Retina (tissue), 1 donor: ENCODE data around the gene ALK.

Experiments
- DNase-seq: peaks from one replicate; pipeline ENCODE4 v3.0.0-alpha.2; 2016

Gene ALK

GRCh38 chr2:29787473-29788465 is 133.6 kb downstream of the ALK start:
- DNase-seq, result no peak

DNA sequence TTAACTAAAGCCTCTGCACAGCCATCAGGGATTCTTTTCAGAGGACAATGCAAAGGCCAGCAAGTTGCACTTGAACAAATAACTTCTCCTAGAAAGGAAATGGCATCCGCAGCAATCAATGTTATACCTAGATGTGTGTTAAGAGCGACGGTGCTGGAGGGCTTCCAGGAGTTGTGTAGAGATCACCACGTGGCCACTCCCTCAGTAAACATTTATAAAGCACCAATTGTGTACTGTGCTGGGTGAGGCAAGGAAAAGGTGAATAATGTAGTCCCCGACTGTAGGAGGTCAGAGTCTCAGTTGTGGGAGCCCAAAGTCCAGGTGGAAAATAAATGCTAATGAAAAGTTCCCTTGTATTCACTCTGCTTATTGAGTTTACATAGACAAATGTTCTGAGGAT is 135.0 kb downstream of the ALK start:
- no peak for DNase-seq

DNA sequence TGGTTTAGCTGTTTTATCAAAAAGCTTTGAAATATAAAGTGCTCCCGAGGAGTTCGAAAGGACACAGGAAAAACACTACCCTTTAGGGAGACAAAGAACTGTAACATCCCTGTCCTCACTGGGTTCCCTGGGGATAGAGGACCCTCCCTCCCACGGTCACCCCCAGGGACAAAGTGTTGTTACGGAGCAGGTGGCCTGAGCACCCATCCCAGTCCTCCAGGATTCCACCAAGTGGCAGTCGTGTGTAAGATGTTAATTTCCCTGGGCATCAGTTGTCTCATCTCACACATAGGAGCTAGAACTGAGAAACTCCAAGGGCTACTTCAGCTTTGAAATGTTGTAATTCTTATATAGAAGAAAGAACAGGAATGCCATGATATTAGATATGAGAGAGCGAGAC is 137.7 kb downstream of the ALK start:
- DNase-seq, result no peak

DNA sequence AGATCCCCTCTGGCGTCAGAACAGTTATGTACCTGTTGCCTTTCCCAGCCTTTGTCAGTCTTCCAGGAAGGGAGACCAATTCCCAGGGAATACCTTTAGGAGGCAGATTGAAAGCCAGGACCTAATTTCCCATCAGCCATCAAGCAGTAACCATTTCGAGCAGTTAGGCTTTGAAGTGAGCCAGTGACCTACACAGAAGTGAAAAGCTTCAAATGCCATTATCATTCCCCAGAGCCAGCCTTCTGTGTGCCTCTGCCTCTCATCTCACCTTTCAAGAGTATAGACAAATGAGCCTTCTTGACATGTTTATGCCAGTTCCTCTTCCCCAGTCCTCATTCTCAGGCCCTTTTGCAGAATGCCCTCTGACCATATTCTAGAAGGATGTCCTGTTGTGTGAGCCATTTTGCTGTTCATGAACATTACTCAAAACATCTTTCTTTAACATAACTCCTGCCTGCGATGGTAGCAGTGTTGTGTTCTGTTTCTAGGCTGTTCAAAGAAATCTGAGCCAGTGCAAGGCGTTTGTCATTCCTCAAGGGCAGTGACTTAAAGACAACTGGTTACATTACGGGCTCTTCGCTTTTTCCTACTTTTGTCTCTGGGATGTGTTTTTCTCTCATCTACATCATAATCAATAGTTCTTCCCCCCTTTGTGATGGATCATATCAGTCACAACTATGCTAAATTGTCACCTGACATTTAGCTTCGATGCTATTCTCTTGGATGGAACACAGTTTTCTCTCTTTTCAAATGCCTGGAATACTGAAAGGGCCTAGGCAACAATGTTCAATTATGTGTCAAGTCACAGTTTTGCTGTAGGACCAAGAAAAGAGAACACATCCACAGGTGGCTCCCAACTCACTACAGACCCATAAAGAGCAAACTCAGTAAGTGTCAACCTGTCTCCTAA is 138.6 kb downstream of the ALK start:
- DNase-seq, result no peak

- DNase-seq, result no peak
These were observed 139.3 kb downstream of the ALK start for GRCh38 chr2:29782087-29782486.

GRCh38 chr2:29780906-29781305 is 140.5 kb downstream of the ALK start:
- DNase-seq, result no peak

DNA sequence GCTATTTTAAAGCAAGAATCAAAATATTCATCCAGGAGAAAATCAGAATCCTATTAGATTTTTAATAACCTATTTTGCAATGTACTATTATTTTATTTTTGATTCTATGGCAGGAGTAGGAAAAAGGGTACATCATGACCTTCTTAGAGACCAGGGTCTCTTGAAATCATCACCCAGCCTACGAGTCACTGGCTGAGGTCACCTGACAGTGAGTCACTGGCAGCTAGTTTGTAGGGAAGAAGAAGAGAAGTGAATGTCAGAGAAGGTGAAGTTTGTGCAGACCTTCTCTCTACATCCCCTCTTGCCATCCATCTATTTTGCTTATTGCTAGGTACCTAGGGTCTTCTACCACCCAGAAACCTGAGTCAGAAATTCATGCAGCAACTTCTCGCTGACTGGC is 144.2 kb downstream of the ALK start:
- DNase-seq, result no peak

DNA sequence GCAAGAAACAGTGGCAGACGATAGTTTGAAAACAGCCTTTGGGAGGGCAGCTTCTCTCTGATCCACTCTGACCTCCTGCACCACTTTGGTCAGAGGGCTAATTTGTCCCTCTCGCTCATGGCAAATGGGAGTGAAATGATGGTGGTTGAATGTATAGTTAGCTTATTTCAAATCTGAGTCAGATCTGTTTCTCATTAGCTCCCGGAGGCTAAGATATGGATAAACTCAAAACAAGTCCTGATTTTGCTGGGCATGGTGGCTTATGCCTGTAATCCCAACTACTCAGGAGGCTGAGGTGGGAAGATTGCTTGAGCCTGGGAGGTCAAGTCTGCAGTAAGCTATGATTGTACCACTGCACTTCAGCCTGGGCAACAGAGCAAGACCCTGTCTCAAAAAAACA is 145.0 kb downstream of the ALK start:
- no peak for DNase-seq

- no peak for DNase-seq
These were observed 145.4 kb downstream of the ALK start for GRCh38 chr2:29775937-29776336.

- no peak for DNase-seq
These were observed 146.8 kb downstream of the ALK start for GRCh38 chr2:29774624-29775023.

DNA sequence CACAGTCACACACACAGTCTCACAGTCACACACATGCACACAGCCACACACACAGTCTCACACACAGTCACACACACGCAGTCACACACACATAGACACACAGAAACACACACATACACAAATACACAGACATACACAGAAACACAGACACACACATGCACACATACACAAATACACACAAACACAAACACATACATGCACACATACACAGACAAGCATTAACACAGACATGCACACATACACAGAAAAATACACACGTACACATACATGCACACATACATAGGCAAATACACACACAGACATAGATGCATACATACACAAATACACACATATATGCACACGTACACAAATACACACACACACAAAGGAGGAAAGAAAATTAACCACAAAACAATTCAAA is 150.5 kb downstream of the ALK start:
- no peak for DNase-seq

DNA sequence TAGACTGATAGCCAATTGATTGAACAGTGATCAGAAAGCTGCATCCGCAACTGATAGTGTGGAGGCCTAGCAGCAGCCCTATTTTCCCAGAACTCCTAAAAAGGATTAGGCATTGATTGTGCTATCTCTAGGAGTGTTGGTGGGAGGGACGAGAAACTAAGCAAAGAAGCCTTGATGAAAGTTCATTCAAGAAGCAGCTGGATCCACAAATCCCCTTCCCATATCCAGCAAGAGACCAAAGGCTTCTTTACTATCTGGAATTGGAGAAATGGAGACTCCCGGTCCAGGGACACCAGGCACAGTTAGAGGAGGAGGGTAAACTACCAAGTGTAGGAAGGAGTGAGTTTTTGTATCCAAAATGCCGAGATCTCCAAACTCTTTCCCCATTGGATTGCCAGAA is 151.5 kb downstream of the ALK start:
- DNase-seq, result no peak

GRCh38 chr2:29767606-29768335 is 153.6 kb downstream of the ALK start:
- no peak for DNase-seq

- no peak for DNase-seq
These were observed 155.2 kb downstream of the ALK start for GRCh38 chr2:29766191-29766590.

GRCh38 chr2:29765721-29766120 is 155.7 kb downstream of the ALK start:
- DNase-seq, result no peak

GRCh38 chr2:29763371-29763770 is 158.0 kb downstream of the ALK start:
- no peak for DNase-seq

GRCh38 chr2:29762239-29762638 is 159.1 kb downstream of the ALK start:
- DNase-seq, result no peak

DNA sequence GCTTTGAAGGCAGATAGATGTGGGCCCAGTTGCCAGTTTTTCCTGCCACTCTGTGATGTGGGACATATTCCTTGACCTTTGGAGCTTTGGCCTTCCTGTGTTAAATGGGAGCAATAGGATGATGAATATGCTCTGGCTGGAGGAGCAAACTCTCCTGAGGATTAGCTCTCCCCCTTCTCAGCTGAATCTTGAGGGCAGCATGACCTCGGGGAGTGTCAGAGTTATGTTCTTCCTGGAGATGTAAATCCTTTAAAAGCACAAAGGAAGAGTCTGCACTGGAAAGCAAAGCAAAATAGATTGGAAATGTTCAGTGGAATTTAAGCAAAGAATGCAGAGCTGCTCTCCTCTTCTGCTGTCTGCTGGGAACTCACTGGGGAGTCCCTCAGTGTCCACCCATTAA is 160.1 kb downstream of the ALK start:
- DNase-seq, result no peak

DNA sequence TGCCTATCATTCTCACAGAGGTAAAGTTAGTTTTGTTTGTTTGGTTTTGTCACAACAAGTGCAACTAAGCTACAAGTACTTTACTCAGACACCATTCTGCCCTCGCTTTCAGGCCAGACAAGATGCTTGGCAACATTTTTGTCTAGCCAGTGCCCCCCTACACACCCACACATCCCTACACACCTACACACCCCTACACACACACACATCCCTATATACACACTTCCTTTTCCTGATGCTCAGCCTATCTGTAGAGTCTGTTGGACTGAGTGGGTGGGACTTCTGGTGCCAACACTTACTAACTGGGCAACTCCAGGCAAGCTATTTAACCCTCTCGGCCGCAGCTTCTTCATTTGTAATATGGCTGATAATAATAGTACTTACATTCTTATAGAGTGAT is 161.4 kb downstream of the ALK start:
- DNase-seq, result no peak

GRCh38 chr2:29759360-29759759 is 162.0 kb downstream of the ALK start:
- DNase-seq, result no peak

GRCh38 chr2:29755829-29756228 is 165.6 kb downstream of the ALK start:
- DNase-seq, result no peak

DNA sequence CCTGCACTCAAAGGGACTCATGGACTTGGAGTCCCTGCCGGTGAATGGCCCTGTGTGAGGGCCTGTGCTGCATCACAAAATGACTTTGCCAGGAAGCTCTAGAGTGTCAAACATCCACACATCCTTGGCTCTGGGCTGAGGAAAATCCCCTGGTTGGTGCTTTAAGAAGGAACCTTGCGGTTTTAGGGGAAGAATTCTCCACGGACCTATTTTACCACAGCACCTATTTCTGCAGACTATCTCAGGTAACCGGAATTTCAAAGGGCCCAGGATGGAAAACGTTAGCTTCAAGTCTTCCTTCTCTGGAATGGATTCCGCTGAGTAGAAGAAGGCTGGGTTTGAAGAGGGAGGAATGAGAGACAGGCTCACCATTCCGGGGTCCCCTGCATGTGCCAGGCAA is 166.2 kb downstream of the ALK start:
- DNase-seq, result no peak
